ENCODE measurements around the gene PLXDC2.

- TF ChIP-seq CTCF (IDR thresholded peaks at IDR 0.05 in 2 of 3, conservative IDR thresholded peaks at IDR 0.05 in 1 of 3; ENCODE audit: borderline replicate concordance in 1 of 3, insufficient read depth in 1 of 3, low read depth in 2 of 3, low read length in 2 of 3): no peak
- TF ChIP-seq POLR2A (IDR thresholded peaks at IDR 0.05; ENCODE audit: borderline replicate concordance, extremely low read depth, insufficient read depth, insufficient read length): no peak
- no peak for TF ChIP-seq ZNF274 (IDR thresholded peaks at IDR 0.05; ENCODE audit: low read depth, low read length)
- TF ChIP-seq EZH2 (IDR thresholded peaks at IDR 0.05): no peak
- TF ChIP-seq CEBPB (IDR thresholded peaks at IDR 0.05; ENCODE audit: low read depth): no peak
- no peak for TF ChIP-seq SRF (IDR thresholded peaks at IDR 0.05; ENCODE audit: low read depth)
- no peak for TF ChIP-seq EZH2phosphoT487 (IDR thresholded peaks at IDR 0.05; ENCODE audit: borderline replicate concordance)
- no peak for TF ChIP-seq SIN3A (IDR thresholded peaks at IDR 0.05; ENCODE audit: low read depth)
- no peak for TF ChIP-seq REST (IDR thresholded peaks at IDR 0.05; ENCODE audit: low read depth)
- TF ChIP-seq POLR2AphosphoS5 (IDR thresholded peaks at IDR 0.05; ENCODE audit: low read depth, low read length): no peak
- TF ChIP-seq MAX (IDR thresholded peaks at IDR 0.05): no peak
- no peak for TF ChIP-seq YY1 (IDR thresholded peaks at IDR 0.05; ENCODE audit: extremely low read depth, insufficient replicate concordance, low read depth, low read length)
These were observed 12.6 kb upstream of the PLXDC2 start for GRCh38 chr10:19803676-19804075.

Data from HCT116 (cell line).